A549 (cell line): ENCODE results near the gene MINDY4.

ENCODE experiments used
- CEBPB ChIP-seq, 2 experiments: fragments of >200 bp in 1 of 2; sonication (Bioruptor Twin) in 1 of 2; formaldehyde crosslinking in 1 of 2; IDR thresholded peaks; 2 replicates each; pipeline ENCODE4 v1.6.1; 2012 to 2016
- CHD4 ChIP-seq: fragments of 200-600 bp; sonication (generic); IDR thresholded peaks from 2 replicates; pipeline ENCODE4 v1.6.1; 2016; ENCODE audit warnings: antibody characterized with exemption, mild to moderate bottlenecking, borderline replicate concordance
- EP300 ChIP-seq, 2 experiments: fragments of >200 bp; sonication (Bioruptor Twin); formaldehyde crosslinking; IDR thresholded peaks; 2 replicates in 1 of 2; 3 replicates in 1 of 2; pipeline ENCODE4 v1.6.1; 2016 to 2017
- FOSL2 ChIP-seq, 2 experiments: fragments of 450-650 bp in 1 of 2; fragments of >200 bp in 1 of 2; sonication (Bioruptor Twin) in 1 of 2; formaldehyde crosslinking; IDR thresholded peaks; 2 replicates each; pipeline versions ENCODE4 v1.5.0 to v1.6.1; 2016 to 2020; ENCODE audit warnings: mild to moderate bottlenecking in 1 of 2, moderate library complexity in 1 of 2
- JUNB ChIP-seq: fragments of >200 bp; sonication (Bioruptor Twin); formaldehyde crosslinking; IDR thresholded peaks from 2 replicates; pipeline ENCODE4 v1.6.1; 2016
- NR3C1 ChIP-seq: fragments of >200 bp; sonication (Bioruptor Twin); formaldehyde crosslinking; IDR thresholded peaks from 3 replicates; pipeline ENCODE4 v1.6.1; 2017
- POLR2A ChIP-seq: IDR thresholded peaks from 2 replicates; pipeline ENCODE4 v1.6.1; 2012; ENCODE audit warnings: mild to moderate bottlenecking, low read length
- POLR2AphosphoS2 ChIP-seq: conservative IDR thresholded peaks from 2 replicates; pipeline ENCODE4 v1.6.1; 2012; ENCODE audit warnings: low read length, improper control_type of control experiment, inconsistent platforms
- RCOR1 ChIP-seq: fragments of 150-350 bp; IDR thresholded peaks from 2 replicates; pipeline ENCODE4 v1.6.1; 2014; ENCODE audit warnings: antibody characterized with exemption, low read length, low read depth
- SREBF2 ChIP-seq: fragments of 450-650 bp; IDR thresholded peaks from 2 replicates; pipeline ENCODE4 v1.6.1; 2014; ENCODE audit warnings: mild to moderate bottlenecking, moderate library complexity
- ZC3H11A ChIP-seq: fragments of 450-650 bp; IDR thresholded peaks from 2 replicates; pipeline ENCODE4 v1.6.1; 2014; ENCODE audit warnings: antibody characterized with exemption, mild to moderate bottlenecking
- ZSCAN20 ChIP-seq: fragments of 250-450 bp; sonication (Bioruptor Pico); IDR thresholded peaks from 2 replicates; pipeline ENCODE4 v1.8.0; 2022; ENCODE audit warnings: mild to moderate bottlenecking, moderate library complexity
- TF ChIP-seq, protein P1 (sequence below): fragments of >200 bp; sonication (Bioruptor Twin); formaldehyde crosslinking; IDR thresholded peaks from 3 replicates; pipeline ENCODE4 v1.5.1; 2016
- TF ChIP-seq, protein P2 (sequence below): fragments of 200-600 bp; sonication (generic); IDR thresholded peaks from 2 replicates; pipeline ENCODE4 v1.6.1; 2016; ENCODE audit warnings: antibody characterized with exemption, mild to moderate bottlenecking, moderate library complexity

DNA sequence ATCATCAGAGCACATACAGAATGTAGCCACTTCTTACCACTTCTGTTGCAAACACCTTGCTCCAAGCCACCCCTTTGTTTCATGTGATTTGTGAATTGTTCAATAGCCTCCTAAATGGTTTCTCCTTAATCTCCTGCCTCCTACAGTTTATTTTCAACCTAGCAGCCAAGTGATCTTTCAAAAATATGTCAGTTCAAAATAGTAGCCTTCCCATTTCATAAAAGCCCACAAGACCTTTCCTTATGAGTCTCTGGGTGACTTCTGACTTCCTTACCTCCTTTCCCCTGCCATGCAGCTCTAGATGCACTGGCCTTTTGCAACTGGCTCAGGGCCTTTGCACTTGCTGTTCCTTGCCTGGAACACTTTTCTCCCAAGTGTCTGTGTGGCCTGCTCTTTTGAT lies 4.8 kb downstream of the MINDY4 start:
- TF ChIP-seq, protein P1, sequence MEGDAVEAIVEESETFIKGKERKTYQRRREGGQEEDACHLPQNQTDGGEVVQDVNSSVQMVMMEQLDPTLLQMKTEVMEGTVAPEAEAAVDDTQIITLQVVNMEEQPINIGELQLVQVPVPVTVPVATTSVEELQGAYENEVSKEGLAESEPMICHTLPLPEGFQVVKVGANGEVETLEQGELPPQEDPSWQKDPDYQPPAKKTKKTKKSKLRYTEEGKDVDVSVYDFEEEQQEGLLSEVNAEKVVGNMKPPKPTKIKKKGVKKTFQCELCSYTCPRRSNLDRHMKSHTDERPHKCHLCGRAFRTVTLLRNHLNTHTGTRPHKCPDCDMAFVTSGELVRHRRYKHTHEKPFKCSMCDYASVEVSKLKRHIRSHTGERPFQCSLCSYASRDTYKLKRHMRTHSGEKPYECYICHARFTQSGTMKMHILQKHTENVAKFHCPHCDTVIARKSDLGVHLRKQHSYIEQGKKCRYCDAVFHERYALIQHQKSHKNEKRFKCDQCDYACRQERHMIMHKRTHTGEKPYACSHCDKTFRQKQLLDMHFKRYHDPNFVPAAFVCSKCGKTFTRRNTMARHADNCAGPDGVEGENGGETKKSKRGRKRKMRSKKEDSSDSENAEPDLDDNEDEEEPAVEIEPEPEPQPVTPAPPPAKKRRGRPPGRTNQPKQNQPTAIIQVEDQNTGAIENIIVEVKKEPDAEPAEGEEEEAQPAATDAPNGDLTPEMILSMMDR, result no peak
- TF ChIP-seq, protein P2, sequence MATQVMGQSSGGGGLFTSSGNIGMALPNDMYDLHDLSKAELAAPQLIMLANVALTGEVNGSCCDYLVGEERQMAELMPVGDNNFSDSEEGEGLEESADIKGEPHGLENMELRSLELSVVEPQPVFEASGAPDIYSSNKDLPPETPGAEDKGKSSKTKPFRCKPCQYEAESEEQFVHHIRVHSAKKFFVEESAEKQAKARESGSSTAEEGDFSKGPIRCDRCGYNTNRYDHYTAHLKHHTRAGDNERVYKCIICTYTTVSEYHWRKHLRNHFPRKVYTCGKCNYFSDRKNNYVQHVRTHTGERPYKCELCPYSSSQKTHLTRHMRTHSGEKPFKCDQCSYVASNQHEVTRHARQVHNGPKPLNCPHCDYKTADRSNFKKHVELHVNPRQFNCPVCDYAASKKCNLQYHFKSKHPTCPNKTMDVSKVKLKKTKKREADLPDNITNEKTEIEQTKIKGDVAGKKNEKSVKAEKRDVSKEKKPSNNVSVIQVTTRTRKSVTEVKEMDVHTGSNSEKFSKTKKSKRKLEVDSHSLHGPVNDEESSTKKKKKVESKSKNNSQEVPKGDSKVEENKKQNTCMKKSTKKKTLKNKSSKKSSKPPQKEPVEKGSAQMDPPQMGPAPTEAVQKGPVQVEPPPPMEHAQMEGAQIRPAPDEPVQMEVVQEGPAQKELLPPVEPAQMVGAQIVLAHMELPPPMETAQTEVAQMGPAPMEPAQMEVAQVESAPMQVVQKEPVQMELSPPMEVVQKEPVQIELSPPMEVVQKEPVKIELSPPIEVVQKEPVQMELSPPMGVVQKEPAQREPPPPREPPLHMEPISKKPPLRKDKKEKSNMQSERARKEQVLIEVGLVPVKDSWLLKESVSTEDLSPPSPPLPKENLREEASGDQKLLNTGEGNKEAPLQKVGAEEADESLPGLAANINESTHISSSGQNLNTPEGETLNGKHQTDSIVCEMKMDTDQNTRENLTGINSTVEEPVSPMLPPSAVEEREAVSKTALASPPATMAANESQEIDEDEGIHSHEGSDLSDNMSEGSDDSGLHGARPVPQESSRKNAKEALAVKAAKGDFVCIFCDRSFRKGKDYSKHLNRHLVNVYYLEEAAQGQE, result no peak
- TF ChIP-seq RCOR1 (no peak), POLR2A (no peak), EP300 (IDR thresholded peaks at IDR 0.05) (no peak), SREBF2 (no peak), ZSCAN20 (CRISPR knock-in tag) (no peak), CEBPB (IDR thresholded peaks at IDR 0.05) (no peak), FOSL2 (IDR thresholded peaks at IDR 0.05) (no peak), FOSL2 (CRISPR knock-in tag; IDR thresholded peaks at IDR 0.05) (no peak), JUNB (no peak), NR3C1 (no peak), CHD4 (no peak), POLR2AphosphoS2 (no peak), ZC3H11A (no peak)
